GM21367 (cell line): ENCODE results near the gene DNAJC24.

Experiments
- ATAC-seq: cut with Tn5 transposase; IDR thresholded peaks from one replicate; pipeline ENCODE4 v1.9.1; 2021; ENCODE audit not compliant: unreplicated experiment

The DNAJC24 gene

DNA sequence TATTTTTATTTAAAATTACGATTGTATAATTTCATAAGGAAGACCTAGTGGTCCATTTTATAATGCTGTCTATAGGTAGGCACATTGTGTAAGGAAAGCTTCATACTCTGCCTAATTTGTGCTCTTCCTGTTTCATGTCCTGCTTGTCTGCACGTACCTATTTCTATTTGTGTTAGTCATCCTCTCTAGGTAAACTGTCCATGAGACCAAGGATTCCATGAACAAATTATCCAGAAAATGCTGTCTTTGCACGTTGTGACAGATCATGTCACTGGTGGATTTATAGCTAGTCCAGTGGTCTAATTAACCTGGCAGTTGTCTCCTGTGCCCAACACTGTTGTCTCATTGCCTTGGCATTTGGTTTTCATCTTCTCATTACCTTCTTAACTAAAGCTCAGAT, 44.7 kb downstream of the DNAJC24 start:
- no peak for ATAC-seq

DNA sequence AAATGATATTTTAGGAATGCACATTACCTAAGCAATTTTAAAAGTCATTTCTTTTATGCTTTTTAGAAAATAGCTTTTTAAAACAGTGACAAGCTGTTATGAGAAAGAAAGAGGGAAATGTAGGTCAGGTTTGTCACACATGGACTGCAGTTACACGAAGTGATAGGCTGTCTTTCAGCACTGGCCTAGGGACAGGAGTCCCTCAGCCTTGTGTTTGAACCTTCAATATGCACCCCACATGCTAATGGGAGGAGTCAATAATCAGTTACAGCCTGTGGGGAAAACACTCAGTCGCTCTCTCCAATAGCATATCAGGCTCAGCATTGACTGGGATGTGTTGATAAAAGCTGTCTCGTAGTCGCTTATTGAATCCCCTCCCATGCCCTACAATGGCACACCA, 45.8 kb downstream of the DNAJC24 start:
- no peak for ATAC-seq

DNA sequence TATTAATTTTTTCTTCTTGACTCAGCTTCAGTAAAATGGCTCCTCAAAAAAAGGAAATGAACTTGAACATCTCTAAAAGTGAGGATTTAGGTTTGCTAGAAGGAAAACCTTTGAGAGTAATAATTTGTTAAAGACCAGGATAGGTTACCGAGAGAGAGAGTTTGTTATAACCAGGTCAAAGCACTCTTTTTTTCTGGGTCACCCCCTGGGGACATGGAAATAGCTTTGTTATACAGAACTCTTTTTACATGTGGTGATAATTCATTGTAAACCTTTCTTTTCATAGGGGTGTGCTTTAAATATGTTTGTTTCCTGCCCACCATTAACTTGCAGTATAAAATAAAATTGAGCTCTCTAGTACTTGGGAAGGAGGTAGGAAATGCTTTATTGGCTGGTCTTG, 47.7 kb downstream of the DNAJC24 start:
- ATAC-seq = no peak

DNA sequence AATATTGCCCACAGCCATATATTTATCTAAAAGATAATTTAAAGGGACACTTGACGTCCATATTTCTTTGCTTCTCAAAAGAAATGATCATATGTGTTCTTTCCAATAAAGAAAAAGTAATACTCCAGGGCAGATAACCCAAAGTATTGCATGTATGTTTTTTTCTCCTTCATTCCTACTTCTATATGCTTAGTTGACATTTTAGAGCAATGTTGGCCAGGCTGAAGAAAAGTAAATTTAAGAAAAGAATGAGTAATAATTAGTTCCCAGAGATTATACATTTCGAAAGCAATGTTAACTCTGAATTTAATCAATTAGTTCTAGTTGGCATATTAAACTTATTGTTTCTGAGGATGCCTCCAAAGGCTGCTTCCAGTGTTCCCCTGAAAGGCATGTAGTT, 48.2 kb downstream of the DNAJC24 start:
- no peak for ATAC-seq

DNA sequence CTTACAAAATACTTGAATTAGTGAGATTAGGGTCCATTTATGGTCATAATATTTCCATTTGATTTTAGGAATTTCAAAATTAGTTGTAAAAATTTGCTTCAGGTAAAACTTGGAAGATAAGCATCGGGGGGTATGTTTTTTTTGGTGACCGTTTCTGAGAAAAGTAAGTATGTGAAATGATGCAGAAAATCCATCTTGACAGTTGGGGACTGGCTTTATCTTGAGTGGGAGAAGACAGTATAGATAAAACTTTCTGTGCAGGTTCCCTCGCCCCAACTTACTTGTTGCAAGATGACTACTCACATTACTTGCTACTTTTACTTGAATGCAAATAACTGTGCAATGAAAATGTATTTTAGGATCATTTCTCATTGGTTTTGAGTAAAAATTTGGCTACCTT, 49.5 kb downstream of the DNAJC24 start:
- ATAC-seq = no peak

DNA sequence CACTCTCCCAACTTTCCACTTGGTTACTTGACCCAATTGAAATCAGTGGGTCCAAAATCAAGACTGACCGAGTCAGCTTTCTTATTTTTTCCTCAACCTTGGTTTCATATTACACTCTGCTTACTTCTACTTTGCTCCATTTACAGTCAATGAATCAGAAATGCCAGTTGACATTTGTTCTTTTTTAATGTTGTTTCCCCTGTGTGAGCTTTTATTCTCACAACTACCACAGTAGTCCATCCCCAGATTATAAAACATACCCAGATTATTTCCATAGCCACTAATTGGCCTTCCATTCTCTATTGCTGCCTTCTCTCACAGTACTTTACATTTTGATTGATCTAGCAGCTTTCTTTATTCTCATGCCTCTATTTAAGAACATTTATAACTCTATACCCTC, 50.0 kb downstream of the DNAJC24 start:
- ATAC-seq = no peak

DNA sequence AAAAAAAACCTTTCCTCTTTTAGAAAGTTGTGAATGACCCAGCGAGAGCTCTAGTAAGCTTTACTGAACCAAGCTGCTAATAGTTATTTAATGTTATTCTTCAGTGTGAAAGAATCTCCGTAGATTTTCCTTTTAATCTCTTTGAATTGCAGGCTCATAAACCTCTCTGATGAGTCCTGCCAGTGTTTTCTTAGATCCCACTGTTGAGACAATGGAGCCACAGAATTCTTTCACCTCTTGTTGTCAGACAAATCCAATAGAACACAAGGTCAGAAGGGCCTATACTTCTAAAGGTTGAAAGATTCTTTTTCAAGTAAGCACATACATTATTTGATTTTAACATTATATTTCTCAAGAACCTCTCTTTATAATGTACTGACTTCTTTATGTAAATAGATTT, 52.2 kb downstream of the DNAJC24 start:
- no peak for ATAC-seq

DNA sequence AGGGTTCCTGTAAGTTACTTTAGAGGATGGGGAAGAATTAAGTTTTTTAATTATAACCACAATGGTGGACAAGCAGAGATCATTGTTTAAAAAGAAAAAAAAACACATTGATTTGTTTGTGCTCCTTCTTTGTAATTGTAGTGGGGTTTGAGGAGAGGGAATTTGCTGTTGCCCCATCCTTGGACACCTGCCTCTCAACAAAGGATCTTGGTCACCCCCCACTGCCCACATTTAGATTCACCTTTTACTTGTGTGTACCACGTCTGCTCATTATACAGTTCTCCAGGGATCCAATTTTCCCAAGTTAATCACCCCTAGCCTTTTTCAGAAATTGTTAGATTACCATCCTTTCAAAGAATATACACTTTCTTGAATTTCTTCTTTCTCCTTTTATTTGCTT, 53.0 kb downstream of the DNAJC24 start:
- no peak for ATAC-seq

DNA sequence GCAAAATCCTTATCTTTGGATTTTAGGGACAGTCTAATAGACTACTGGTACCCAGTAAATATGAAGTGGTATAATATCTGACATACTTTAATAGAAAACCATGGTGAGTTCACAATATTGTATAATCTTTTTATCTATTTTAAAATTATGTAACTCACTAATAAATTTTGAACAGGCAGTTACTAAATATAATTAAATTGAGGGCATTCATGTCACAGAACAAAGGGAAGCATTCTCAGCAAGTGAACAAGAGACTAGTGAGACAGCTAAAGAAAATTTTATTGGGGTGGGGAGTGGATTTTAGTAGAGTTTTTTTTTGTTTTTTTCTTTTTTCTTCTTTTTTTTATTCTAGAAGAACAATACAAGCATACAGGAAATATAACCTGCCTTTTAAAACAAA, 55.0 kb downstream of the DNAJC24 start:
- ATAC-seq = no peak

DNA sequence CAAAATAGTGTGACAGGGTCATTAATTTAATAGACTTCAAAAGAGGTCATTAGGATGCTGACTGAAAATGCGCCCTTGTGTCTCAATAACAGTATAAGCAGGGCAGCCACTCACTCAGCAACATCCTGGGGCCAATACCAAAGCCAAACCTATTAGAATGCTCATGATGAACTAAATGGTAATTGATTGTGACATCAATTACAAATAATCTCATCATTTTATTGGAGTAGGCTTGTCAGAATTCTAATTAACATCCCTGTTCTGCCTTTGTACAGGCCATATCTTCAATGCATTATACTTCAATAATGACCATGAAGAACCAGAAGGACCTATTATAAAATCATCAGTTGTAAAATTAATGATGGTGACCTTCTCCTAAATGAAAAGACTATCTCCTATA, 64.2 kb downstream of the DNAJC24 start:
- no peak for ATAC-seq

DNA sequence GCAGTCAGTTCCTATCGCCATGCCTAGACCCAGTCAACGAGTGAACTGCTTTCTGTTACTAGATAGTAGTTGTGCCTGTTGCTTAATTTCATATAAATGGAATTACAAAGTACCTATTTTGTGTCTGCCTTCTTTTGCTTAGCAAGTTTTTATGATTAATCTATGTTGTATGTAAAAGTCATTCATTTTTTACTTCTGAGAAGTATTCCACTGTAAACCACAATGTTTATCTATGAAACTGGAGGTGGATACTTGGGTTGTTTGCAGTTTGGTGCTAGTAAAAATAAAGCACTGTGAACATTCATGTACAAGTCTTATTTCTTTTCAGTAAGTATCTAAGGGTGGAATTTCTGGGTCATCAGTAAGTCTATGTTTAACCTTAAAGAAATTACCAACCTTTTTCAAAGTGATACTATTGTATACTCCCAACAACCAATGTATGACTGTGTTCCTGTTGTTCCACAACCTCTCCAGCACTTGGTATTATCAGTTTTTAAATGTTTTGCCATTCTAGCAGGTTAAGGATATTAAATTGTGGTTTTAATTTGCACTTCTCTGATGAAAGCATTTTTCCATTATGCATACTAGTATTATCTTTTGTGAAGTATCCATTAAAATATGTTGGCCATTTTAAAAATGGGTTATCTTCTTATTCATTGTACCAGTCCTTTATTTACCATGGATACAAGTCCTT, 68.2 kb downstream of the DNAJC24 start:
- no peak for ATAC-seq

DNA sequence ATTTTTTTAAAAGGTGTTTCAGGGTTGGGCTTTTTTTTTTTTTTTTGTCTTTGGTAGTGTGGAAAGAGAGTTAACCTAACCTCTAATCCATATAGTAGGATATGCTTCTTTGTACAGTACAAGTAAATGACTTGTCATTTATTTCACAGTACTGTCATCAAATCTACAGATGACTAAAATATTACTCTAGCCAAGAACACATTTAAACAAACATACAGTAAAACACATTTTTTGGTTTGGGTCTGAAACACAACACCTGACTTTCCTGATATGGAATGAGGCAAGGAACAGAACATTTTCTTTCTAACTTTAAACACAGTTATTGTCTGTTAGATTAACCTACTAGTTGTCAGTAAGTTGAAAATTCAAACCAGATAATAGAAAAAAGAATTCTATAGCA, 71.6 kb downstream of the DNAJC24 start:
- ATAC-seq = no peak

DNA sequence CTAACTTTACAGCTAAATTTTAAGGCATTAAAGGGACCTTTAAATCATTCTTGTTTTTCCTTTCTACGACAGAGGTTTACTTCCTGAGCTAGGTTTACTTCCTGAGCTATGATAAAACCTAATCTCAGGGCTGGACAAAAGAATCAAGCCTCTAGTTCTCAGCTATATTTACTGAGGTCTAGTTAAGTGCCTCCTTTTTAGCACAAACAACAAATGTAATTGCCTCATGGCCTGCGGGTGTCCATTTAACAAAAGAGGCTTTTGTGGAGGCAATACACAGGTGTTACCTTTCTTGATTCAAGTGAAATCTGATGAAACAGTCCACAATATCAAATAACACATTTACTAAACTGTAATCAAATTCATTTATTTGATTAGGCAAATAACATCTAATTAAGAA, 72.4 kb downstream of the DNAJC24 start:
- ATAC-seq = no peak

DNA sequence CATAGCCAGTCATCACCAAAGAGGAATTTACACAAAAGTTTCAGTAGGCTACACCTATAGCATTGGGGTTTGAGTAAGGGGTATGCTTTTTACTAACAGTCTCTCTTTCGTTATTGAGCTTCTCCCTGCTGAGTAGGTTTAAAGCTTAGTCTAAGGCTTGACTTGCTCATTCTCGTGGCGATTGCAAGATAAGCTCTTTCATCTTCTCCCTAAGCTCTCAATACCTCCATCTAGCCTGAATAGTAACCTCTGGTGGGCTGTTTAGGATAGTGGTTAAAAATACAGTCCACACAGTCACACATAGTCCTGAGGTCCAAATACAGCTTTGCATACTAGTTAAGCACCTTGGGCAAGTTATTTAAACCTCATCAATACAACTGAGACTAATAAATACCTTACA, 74.1 kb downstream of the DNAJC24 start:
- no peak for ATAC-seq

DNA sequence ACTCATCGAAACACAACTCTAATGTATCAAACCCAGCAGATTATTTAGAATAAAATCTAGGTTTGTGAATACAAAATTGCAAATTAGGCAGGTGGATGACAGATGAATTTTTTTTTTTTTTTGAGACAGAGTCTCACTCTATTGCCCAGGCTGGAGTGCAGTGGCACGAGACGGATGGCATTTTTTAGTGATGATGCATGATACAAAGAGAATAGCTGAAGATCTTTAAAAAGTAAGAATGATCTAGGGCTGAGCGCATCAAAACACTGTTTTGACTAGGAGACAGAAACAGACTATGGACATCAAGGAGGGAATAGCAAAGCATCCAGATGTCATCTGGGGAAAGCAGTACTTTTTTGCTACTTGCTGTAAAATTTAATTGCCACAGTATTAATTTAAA, 76.0 kb downstream of the DNAJC24 start:
- ATAC-seq = no peak

DNA sequence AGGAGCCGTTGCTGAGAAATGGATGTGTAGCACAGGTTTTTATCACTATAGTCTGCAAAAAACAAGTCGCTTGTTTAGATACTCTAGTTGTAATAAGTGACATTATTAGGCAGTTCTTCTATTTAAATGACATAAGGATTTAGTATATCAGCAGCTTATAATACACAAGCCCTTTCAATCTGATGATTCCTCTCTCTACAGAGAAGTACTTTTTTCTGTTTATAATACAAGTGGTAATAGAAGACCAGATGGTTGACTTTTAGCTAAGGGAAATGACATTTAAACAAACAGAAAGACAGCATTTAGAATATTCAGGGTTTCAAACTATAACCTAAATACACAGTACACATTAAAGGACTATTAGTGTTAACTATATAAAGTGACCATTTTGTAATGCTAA, 79.4 kb downstream of the DNAJC24 start:
- ATAC-seq = no peak

DNA sequence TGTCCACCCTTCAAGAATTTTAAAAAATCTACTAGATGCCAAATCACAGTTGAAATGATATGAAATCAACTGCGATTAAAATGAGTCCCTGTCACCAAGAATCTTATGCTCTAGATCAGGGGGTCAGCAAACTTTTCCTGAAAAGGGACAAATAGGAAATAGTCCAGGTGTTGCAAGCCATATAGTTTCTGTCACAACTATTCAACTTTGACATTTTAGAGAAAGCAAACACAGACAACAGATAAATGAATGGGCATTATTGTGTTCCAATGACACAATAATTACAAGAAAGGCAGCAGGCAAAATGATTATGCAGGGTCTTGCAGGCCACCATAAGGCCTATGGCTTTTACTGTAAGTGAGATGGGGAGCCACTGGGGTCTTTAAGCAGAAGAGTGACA, 81.2 kb downstream of the DNAJC24 start:
- ATAC-seq = no peak

DNA sequence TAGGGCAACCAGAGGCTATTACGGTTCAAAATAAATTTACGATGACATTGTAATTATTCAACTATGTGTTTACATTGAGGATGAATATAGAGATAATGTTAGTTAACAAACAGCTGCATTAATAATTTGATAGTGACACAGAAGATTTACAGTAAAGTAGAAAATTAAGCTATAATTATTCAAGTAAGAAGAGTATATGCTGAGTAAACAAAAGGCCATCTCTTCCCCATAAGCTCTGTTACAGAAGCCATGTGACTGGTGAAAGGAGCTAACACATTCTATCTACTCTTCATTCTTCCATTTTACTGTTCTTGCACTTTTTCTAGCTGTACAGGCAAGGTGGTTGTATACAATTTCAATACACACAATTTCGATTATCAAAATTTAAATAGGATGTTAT, 85.5 kb downstream of the DNAJC24 start:
- no peak for ATAC-seq

DNA sequence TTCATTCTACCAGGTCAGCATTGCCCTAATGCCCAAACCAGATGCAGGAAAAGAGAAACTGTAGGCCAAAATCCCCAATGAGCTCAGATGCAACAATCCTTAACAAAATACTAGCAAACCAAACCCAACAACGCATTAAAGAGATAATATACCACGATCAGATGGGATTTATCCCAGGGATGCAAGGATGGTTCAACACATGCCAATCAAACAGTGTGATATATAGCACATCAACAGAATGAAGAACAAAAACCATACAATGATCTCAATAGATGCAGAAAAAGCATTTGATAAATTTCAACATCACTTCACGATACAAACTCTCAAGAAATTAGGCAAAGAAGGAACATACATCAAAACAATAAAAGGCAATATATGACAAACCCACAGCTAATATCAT, 94.8 kb downstream of the DNAJC24 start:
- no peak for ATAC-seq

DNA sequence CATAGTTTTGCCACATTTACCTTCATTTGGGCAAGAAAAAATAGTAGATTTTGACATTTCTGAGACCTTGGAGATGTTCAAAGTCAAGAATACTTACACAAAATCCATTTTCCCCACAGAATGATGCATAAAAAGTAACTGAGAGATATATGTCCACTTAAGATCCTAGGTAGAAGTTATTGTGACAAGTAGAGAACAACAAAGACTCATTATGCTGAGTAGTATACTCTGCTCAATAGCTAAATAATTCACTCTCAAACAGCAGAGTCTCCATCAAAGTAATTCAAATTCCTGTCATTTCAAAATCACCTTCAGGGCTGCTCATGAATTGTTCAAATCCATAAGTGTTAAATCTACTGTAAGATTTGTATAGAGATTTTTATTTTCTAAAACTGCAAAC, 104.4 kb downstream of the DNAJC24 start:
- ATAC-seq = no peak

DNA sequence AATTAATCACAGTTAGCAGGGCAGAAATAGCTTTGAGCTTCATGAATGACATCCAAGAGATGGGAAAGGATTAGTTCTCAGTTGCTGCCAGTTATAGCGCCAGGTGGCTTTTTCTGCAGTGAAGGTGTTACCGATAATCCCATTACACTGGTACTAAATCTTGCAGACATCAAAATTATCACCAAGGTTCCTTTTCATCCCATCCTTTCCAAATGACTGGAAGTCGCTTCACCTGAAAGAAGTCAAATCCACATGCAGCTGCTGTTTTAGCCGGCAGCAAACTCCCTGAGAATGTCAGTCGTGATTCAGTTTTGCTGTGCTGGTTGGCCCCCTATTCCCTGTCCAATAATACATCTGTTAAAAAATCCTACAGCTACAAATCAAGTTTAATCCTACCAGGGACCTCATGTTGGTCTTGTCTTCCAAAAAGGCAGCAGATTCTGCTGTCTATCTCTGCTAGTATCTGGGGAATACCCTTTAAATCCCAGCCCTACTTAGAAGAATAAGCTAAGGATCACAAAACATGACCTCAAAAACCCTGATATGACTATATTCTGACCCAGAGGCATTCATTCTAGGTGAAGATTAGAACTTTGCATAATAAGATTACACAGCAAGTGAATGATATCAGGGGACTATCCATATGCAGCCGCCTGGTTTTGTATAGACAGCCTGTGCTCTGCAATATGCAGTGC, 108.0 kb downstream of the DNAJC24 start:
- ATAC-seq = no peak

DNA sequence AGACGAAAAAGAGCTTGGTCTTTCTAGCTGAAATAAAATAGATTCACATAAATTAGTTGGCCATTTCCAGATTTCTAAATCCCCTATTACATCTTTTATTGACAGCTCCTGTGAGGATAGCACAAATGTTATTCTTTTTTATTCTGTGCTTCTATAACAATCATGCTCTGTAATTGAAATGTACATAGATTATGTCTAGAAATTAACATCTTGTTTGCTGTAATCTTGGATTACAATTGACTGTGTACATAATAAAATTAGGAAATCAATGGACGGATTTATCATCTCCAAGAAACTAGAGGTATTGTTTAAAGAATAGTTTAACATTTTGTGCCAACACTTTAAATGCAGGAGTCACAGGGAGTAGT, 108.5 kb downstream of the DNAJC24 start:
- no peak for ATAC-seq

DNA sequence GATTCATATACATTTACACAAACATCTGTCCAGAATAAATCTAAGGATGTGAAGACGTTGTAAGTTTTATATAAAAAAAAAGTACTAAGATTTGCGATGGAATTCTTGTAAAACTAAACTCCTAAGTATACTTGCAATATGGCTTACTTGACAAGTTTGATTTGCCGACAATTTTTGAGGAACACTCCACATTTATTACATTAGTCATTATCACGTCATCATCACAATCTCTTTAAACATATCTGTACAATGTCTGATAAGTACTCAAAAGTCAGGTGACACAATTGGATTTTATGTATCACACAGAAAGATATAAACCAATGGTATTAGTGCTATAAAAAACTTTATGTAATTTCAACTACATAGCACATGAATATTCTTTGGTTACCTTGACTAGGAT, 109.4 kb downstream of the DNAJC24 start:
- ATAC-seq = no peak
